Coronary artery (tissue), 2 donors: ENCODE data around the gene PRPF40A.
A peak's percentile ranks its signal among the peaks of the same experiment; 100 is the strongest.

ENCODE experiments used
- DNase-seq: peaks from one replicate; pipeline ENCODE4 v3.0.0-alpha.2; 2017; ENCODE audit warnings: low spot score
- H3K27ac ChIP-seq, 2 donors: fragments of 200-600 bp; sonication (generic); one replicate each; pipeline ENCODE4 v1.5.1; 2016 to 2019
- H3K4me3 ChIP-seq: fragments of 200-600 bp; sonication (generic); 2 replicates; pipeline ENCODE4 v1.5.1; 2016; ENCODE audit warnings: mild to moderate bottlenecking, moderate library complexity
- CTCF ChIP-seq: fragments of 200-600 bp; sonication (generic); IDR thresholded peaks from one replicate; pipeline ENCODE4 v1.5.1; 2019; ENCODE audit warnings: antibody characterized with exemption

PRPF40A gene

DNA sequence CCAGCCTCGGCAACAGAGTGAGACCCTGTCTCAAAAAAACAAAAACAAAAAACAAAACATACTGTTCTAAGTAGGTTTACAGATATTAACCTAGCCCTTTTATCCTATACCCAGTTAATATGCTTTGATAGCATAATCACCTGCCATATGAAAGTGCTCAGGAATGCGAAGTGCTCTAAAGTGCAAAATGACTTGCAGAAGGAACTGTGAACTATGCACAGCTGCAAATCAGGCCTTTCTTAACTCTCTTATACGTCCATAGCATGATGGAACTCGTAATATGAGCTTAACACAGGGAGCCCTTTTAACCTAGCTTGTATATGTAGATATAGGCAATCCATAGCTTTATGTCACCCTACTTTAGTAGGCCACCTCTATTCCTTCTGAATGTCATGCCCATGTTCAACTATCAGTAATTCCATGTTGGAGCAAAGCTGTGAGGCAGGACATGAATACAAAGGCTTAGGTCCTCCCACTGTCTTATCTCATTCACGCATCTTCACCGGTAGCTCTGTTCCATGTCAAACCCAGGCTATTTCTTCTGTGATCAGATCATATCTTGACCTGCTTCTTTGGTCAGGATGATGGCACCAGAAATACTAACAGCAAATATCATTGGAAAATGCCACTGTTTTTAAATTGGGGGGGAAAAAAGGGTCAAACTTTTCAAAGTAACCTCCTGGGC lies 72.9 kb downstream of the PRPF40A start:
- Histone ChIP-seq H3K4me3 (no peak overlapping the region), H3K27ac (no peak overlapping the region)
- no peak for DNase-seq
- TF ChIP-seq CTCF: no peak

DNA sequence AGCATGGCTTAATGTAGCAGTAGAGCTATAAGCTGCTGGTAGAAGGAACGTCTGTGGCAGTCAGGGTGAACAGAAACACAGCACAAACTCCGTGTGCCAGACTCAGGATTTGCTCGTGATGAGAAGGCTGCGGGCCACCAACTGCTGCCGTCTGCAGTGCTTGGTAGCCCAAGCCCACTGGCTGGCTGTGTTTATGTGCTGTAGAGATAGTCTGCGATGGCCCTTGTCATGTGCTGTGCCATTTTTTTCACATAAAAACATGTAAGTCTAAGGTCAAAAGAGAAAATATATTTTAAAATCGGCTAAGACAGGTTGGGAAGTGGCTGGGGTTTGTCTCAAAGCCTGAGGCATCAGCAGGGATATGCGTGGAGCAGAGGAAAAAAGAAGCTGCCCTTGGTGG lies 78.7 kb downstream of the PRPF40A start:
- no peak for DNase-seq
- no peak overlapping the region for H3K4me3 ChIP-seq
- TF ChIP-seq CTCF: no peak

DNA sequence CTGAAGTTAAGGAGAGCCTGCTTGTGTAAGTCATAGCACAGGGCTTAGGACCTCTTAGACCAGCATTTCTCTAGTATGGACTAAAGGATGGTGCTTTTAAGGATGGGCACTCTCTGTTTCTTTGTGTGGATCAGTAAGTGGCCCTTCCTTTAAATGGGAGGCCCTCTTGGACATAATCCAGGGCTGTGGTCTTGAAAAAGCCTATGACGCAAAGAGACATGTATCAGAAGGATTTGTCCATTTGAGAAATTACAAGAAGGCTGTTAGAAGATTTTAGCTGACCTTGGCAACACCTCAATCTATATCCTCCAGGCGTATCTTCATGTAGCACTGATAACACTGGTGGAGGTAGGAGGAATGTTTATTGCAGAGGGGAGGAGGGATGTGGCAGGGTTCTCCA lies 79.2 kb downstream of the PRPF40A start:
- Histone ChIP-seq H3K27ac (no peak overlapping the region), H3K4me3 (no peak overlapping the region)
- no peak for TF ChIP-seq CTCF
- DNase-seq: no peak

More for the DNA sequence above, 78.7 kb downstream of the PRPF40A start:
- H3K27ac ChIP-seq: no peak overlapping the region

- no peak for DNase-seq
- no peak for TF ChIP-seq CTCF
- Histone ChIP-seq H3K27ac (no peak overlapping the region), H3K4me3 (no peak overlapping the region)
Observed at GRCh38 chr2:152637251-152637650, 80.0 kb downstream of the PRPF40A start.

DNA sequence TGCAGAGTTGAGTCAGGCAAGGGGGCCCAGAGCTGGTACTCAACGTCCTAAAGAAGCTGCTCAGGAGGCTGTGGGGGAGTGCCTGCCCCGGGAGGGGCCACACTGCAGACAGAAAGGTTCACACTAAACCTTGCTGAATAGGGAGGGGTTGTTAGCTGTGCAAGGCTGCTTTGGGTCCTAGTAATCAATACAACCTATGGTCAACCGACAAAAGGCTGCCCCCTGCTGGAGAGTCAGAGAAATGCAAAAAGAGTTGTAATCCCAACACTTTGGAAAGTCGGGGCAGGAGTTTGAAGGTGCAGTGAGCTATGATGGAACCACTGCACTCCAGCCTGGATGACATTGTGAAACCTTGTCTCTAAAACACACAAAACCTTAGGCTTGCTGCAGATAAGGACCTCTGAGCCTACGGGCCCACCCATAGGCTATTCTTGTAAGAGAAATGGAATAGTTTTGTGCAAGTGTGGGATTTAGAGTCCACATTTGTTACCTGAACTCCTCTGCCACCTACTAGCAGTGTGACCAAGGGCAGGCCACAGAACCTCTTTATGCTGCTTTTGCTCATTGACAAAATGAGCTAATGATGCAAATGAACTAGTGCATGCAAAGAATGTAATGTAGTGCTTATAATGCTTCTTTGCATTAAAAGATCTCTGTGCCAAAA lies 81.5 kb downstream of the PRPF40A start:
- H3K27ac ChIP-seq: no peak overlapping the region
- no peak for DNase-seq
- no peak overlapping the region for H3K4me3 ChIP-seq
- peak; percentile 83 for TF ChIP-seq CTCF

GRCh38 chr2:152632736-152633135 lies 84.5 kb downstream of the PRPF40A start:
- no peak for DNase-seq
- H3K27ac ChIP-seq: no peak overlapping the region
- H3K4me3 ChIP-seq: no peak overlapping the region
- TF ChIP-seq CTCF: no peak

DNA sequence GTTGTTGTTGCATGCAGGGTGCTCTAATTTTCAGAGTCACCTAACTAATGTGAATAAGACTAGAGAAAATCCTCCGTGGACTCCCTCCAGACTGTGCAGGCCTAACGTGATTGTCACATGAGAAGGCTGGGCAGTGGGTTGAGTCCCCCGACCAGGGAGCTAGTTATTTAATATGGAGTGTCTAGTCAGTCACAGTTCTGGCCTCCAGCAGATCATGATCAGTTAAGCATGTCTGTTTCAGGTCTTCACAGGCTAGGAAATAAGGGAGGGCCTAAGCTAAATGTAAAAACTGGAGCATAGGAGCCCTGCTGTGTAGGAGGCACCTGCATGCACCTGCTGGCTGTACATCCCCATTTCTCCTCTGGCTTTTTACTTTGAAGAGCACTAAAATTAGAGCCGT lies 86.8 kb downstream of the PRPF40A start:
- Histone ChIP-seq H3K27ac (no peak overlapping the region), H3K4me3 (no peak overlapping the region)
- no peak for TF ChIP-seq CTCF
- no peak for DNase-seq
